Transverse colon (tissue), 4 donors: ENCODE data around the gene ZSWIM4.

Experiments
- CTCF ChIP-seq, 5 experiments: fragments of 200-600 bp in 3 of 5; fragments of 450-650 bp in 2 of 5; sonication (generic) in 3 of 5; IDR thresholded peaks; 1 replicate in 2 of 5; 2 replicates in 3 of 5; pipeline ENCODE4 v1.5.1; 2016 to 2017; ENCODE audit warnings: antibody characterized with exemption in 5 of 5, inconsistent platforms in 3 of 5, mild to moderate bottlenecking in 2 of 5, moderate library complexity in 1 of 5
- POLR2A ChIP-seq: fragments of 450-650 bp; IDR thresholded peaks from one replicate; pipeline ENCODE4 v1.6.1; 2016; ENCODE audit warnings: antibody characterized with exemption, mild to moderate bottlenecking, moderate library complexity
- POLR2AphosphoS5 ChIP-seq, 3 donors: sonication (generic); formaldehyde crosslinking; IDR thresholded peaks; one replicate each; pipeline ENCODE4 v1.6.1; 2016; ENCODE audit warnings: antibody characterized with exemption in 3 of 3

GRCh38 chr19:13880059-13881043 is 85.1 kb downstream of the ZSWIM4 start:
- TF ChIP-seq POLR2A (no peak), CTCF (IDR thresholded peaks at IDR 0.05) (peak; percentile 97 to 100 (median 98)), POLR2AphosphoS5 (IDR thresholded peaks at IDR 0.05) (peak; percentile 4 to 66 (median 59))
